ENCODE measurements around the gene MASP1.

DNA sequence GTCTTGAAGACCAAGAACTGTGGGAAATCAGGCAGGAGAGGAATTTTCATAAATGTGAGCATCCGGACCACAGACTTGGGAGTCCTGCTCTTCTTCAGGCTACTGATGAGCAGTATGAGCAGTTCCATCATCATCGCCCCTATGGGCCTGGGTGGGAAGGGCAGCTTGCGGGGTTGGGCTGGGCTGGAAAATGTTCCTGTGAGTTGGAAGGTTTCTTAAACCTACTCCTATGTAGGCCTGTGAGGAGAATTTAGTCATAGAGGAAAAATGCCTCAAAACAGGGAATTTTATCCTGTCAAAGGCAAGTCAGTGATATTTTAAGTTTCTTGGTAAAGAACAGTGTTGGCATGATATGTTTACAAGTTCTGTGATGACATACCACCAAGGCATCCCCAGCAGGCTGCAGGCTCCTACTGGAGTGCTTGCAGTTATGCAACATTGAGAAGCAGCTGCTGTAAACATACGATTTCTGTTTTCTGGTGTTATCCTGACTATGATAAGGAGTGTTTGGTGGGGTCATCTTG lies 10.3 kb downstream of the MASP1 start:
- TF ChIP-seq EZH2 (IDR thresholded peaks at IDR 0.05; ENCODE audit: borderline replicate concordance, insufficient read depth, low read depth, low read length, poor library complexity, severe bottlenecking) = no peak
- no peak for TF ChIP-seq CTCF (IDR thresholded peaks at IDR 0.05)

All from B cell (primary cell).